Astrocyte (in vitro differentiated cells and primary cell): Measurements from ENCODE around the gene USP16. TPM values are rescaled to one million over a fixed set of nuclear protein-coding genes. Genes with fewer than 3 reads are reported as not detected.

Experiments
- DNase-seq: peaks from one replicate; pipeline ENCODE4 v3.0.0-alpha.2; 2010; ENCODE audit warnings: low read depth
- FAIRE-seq: peaks from 2 replicates; lab custom pipeline; 2011; peaks lifted over from hg19 to GRCh38; lab: Jason Lieb, UNC
- H2AFZ ChIP-seq: 2 replicates; pipeline ENCODE4 v1.6.0; 2012; ENCODE audit warnings: low read depth, low read length, inconsistent platforms
- H3K27ac ChIP-seq: 2 replicates; pipeline ENCODE4 v1.5.1; 2011; ENCODE audit warnings: low read depth, low read length, inconsistent platforms
- H3K27me3 ChIP-seq: 2 replicates; pipeline ENCODE4 v1.6.0; 2011; ENCODE audit warnings: low read length, inconsistent platforms; ENCODE audit not compliant: insufficient read depth
- H3K36me3 ChIP-seq: 2 replicates; pipeline ENCODE4 v1.5.1; 2011; ENCODE audit warnings: low read length, inconsistent platforms; ENCODE audit not compliant: insufficient read depth
- H3K4me1 ChIP-seq: 2 replicates; pipeline ENCODE4 v1.5.1; 2011; ENCODE audit warnings: low read length, inconsistent platforms; ENCODE audit not compliant: insufficient read depth
- H3K4me2 ChIP-seq: 2 replicates; pipeline ENCODE4 v1.6.0; 2012; ENCODE audit warnings: low read length, inconsistent platforms
- H3K4me3 ChIP-seq: 2 replicates; pipeline ENCODE4 v1.5.1; 2011; ENCODE audit warnings: low read depth, mild to moderate bottlenecking, low read length, inconsistent platforms; ENCODE audit not compliant: insufficient read depth
- H3K79me2 ChIP-seq: 2 replicates; pipeline ENCODE4 v1.6.0; 2012; ENCODE audit warnings: mild to moderate bottlenecking, low read length, inconsistent platforms; ENCODE audit not compliant: insufficient read depth
- H3K9ac ChIP-seq: 2 replicates; pipeline ENCODE4 v1.6.0; 2012; ENCODE audit warnings: mild to moderate bottlenecking, low read length, inconsistent platforms
- H3K9me3 ChIP-seq: 2 replicates; pipeline ENCODE4 v1.5.1; 2012; ENCODE audit warnings: low read depth, mild to moderate bottlenecking, low read length, inconsistent platforms; ENCODE audit not compliant: insufficient read depth
- H4K20me1 ChIP-seq: 2 replicates; pipeline ENCODE4 v1.6.0; 2012; ENCODE audit warnings: low read length, inconsistent platforms; ENCODE audit not compliant: insufficient read depth
- H3K27ac Mint-ChIP-seq: one replicate; pipeline ENCODE4 v1.8.0; 2021; ENCODE audit warnings: mild to moderate bottlenecking, mixed read lengths; ENCODE audit not compliant: unreplicated experiment
- H3K27me3 Mint-ChIP-seq: one replicate; pipeline ENCODE4 v1.8.0; 2021; ENCODE audit warnings: low read depth, mixed read lengths; ENCODE audit not compliant: unreplicated experiment
- H3K36me3 Mint-ChIP-seq: one replicate; pipeline ENCODE4 v1.8.0; 2021; ENCODE audit warnings: low read depth, mixed read lengths; ENCODE audit not compliant: unreplicated experiment
- H3K4me1 Mint-ChIP-seq: one replicate; pipeline ENCODE4 v1.8.0; 2021; ENCODE audit warnings: low read depth, mixed read lengths; ENCODE audit not compliant: unreplicated experiment
- H3K4me3 Mint-ChIP-seq: one replicate; pipeline ENCODE4 v1.8.0; 2021; ENCODE audit warnings: mild to moderate bottlenecking, moderate library complexity, mixed read lengths; ENCODE audit not compliant: unreplicated experiment
- H3K9me3 Mint-ChIP-seq: one replicate; pipeline ENCODE4 v1.8.0; 2021; ENCODE audit warnings: mild to moderate bottlenecking, mixed read lengths; ENCODE audit not compliant: unreplicated experiment
- EZH2 ChIP-seq: IDR thresholded peaks from 2 replicates; pipeline ENCODE4 v1.6.1; 2012; ENCODE audit warnings: mild to moderate bottlenecking, low read length, inconsistent platforms; ENCODE audit not compliant: insufficient read depth
- total RNA-seq: library from RNA; stranded (reverse); gene quantifications from 2 replicates; pipeline ENCODE4 v1.2.1, GENCODE V29; 2021
- TF ChIP-seq, protein P1 (sequence below): IDR thresholded peaks from 2 replicates; pipeline ENCODE4 v1.5.1; 2011; ENCODE audit warnings: low read depth, mild to moderate bottlenecking, inconsistent platforms, low read length, moderate library complexity; ENCODE audit not compliant: insufficient read depth

Gene USP16
- total RNA-seq, 1 donor from 2014 or later = 30.3 TPM

DNA sequence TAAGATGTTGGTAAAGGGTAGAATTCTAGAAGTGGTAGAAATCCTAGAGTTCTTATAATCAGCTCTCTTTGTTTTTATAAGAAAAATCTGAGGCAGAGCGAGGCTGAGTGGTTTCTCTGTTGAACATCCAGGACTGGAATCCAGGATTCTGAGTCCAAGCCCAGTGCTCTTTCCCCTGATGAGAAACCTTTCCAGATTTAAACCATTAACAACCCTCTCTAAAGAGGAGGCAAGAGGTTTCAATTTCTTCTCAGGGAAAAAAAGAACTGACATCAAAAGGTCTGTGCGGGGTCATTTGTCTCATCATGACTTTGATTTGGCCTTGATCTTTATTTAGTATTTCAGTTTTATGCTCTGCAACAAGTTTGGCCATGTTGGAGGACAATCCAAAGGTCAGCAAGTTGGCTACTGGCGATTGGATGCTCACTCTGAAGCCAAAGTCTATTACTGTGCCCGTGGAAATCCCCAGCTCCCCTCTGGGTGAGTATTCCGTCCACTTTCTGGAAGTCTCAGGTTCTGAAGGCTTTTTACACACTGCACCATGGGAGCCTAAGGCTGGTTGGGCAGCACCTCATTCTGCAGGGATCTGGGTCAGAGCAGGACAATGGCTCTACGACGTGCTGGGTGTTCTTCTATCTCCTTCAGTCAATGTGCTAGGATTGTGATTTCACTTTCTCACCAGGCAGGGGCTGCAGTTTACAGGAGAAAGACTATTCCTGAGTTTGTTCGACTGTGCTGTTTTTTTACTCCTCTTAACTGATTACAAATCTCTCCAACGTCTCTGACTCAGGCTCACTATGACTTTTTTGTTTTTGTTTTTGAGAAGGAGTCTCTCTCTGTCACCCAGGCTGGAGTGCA is 67.9 kb downstream of the USP16 start:
- no peak overlapping the region for H3K4me3 ChIP-seq

DNA sequence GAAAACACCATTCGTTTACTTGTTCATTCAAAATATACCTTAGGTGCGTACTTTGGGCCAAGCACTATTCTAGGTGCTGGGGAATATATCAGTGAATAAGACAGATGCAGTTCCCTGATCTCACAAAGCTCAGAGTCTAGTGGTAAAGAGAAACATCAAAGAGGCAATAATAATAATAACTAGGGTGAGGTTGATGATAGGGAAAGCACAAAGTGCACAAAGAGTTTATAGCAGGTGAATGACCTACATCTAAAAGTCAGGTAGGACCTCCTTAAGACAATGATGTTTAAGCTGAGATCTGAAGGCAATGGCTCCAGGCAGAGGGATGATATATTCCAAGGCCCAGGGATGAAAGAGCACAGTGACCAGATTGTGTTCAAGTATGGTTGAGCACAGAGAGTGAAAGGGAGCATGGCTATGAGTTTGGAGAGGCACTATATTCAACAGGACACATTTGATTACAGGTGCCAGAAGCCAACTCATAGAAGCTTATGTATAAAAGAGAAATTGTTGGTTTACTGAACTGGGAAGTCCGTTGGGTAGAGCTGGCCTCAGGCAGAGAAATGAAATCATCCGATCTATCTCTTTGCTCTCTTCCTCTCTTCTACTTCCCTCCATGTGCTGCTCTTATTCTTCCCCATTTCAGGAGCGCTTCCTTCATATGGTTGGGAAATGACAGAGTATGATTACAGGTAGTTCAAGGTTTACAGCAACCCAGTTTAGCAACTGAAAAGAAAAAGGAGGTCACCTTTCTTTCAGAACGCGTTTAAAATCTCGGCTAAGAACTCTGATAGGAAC is 71.9 kb downstream of the USP16 start:
- no peak overlapping the region for H3K4me2 ChIP-seq
- H3K4me1 Mint-ChIP-seq = peaks cover 15% of the 10 kb centered on the region
- no peak overlapping the region for H3K27ac Mint-ChIP-seq
- DNase-seq = no peak
- FAIRE-seq = no peak
- H3K36me3 ChIP-seq = no peaks in the 10 kb centered on the region
- H3K4me3 ChIP-seq = no peak overlapping the region
- peaks cover 15% of the 10 kb centered on the region for H3K4me1 ChIP-seq
- H3K9ac ChIP-seq = no peak overlapping the region
- no peaks in the 10 kb centered on the region for H3K79me2 ChIP-seq
- H4K20me1 ChIP-seq = no peaks in the 10 kb centered on the region
- H3K9me3 Mint-ChIP-seq = no peaks in the 10 kb centered on the region
- no peaks in the 10 kb centered on the region for H3K36me3 Mint-ChIP-seq
- H3K4me3 Mint-ChIP-seq = no peak overlapping the region
- H3K9me3 ChIP-seq = no peaks in the 10 kb centered on the region
- no peaks in the 10 kb centered on the region for H3K27me3 Mint-ChIP-seq
- no peak overlapping the region for H2AFZ ChIP-seq
- TF ChIP-seq EZH2 = no peak
- TF ChIP-seq, protein P1, sequence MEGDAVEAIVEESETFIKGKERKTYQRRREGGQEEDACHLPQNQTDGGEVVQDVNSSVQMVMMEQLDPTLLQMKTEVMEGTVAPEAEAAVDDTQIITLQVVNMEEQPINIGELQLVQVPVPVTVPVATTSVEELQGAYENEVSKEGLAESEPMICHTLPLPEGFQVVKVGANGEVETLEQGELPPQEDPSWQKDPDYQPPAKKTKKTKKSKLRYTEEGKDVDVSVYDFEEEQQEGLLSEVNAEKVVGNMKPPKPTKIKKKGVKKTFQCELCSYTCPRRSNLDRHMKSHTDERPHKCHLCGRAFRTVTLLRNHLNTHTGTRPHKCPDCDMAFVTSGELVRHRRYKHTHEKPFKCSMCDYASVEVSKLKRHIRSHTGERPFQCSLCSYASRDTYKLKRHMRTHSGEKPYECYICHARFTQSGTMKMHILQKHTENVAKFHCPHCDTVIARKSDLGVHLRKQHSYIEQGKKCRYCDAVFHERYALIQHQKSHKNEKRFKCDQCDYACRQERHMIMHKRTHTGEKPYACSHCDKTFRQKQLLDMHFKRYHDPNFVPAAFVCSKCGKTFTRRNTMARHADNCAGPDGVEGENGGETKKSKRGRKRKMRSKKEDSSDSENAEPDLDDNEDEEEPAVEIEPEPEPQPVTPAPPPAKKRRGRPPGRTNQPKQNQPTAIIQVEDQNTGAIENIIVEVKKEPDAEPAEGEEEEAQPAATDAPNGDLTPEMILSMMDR = no peak
- no peaks in the 10 kb centered on the region for H3K27me3 ChIP-seq
- no peak overlapping the region for H3K27ac ChIP-seq

More for the DNA sequence above, 67.9 kb downstream of the USP16 start:
- Mint-ChIP-seq H3K27me3 (no peaks in the 10 kb centered on the region), H3K36me3 (no peaks in the 10 kb centered on the region), H3K4me3 (no peak overlapping the region), H3K9me3 (no peaks in the 10 kb centered on the region), H3K27ac (peak overlapping the region; percentile 53), H3K4me1 (peaks cover 27% of the 10 kb centered on the region)
- H3K9me3 ChIP-seq = no peaks in the 10 kb centered on the region
- FAIRE-seq = no peak
- no peaks in the 10 kb centered on the region for H4K20me1 ChIP-seq
- H3K4me1 ChIP-seq = peaks cover 20% of the 10 kb centered on the region
- H3K27ac ChIP-seq = peak overlapping the region; percentile 74
- peak; percentile 61 for DNase-seq
- H3K27me3 ChIP-seq = no peaks in the 10 kb centered on the region
- no peak for TF ChIP-seq EZH2
- TF ChIP-seq, protein P1 = peak; percentile 26
- no peaks in the 10 kb centered on the region for H3K36me3 ChIP-seq
- H2AFZ ChIP-seq = peak overlapping the region; percentile 26
- H3K9ac ChIP-seq = peak overlapping the region; percentile 47
- H3K79me2 ChIP-seq = no peaks in the 10 kb centered on the region
- peak overlapping the region; percentile 43 for H3K4me2 ChIP-seq
